ENCODE measurements around the gene NOTCH3. TPM values are rescaled to one million over a fixed set of nuclear protein-coding genes. Genes with fewer than 3 reads are reported as not detected.

NOTCH3 gene
- total RNA-seq, 4 donors from 2014 or later, result 205 to 253 (median 245) TPM

DNA sequence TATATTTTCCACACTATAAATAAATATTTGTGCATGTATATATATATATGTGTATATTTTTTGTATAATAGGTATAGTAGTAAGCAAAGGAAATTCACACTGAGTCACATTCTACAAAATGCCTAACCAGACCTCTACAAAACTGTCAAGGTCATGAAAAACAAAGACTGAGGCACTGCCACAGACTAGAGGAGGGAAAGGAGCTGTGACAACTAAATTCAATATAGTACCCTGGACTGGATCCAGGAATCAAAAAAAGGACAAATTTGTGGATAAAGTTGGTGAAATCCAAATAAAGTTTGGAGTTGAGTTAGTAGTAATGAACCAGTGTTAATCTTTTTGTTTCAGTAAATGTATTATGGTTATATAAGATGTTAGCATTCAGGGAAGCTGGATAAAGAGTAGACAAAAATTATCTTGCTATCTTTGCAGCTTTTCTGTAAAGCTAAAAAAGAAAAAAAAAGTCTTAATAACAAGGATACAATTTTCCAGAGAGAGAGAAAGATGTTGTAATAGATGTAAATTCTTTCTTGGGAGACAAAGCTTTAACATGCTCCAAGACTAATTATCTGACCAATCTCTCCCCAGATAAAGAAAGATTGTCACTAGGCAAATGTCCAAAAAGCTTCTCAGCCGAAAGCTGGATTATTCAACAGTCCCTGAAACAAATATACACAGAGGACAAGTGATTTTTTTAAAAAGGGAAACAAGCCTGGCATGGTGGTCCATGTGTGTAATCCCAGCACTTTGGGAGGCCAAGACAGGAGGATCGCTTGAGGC lies 74.5 kb downstream of the NOTCH3 start:
- TF ChIP-seq POLR2A (IDR thresholded peaks at IDR 0.05) (no peak), EP300 (IDR thresholded peaks at IDR 0.05) (no peak), POLR2AphosphoS5 (IDR thresholded peaks at IDR 0.05) (no peak)
- TF ChIP-seq, protein P1, sequence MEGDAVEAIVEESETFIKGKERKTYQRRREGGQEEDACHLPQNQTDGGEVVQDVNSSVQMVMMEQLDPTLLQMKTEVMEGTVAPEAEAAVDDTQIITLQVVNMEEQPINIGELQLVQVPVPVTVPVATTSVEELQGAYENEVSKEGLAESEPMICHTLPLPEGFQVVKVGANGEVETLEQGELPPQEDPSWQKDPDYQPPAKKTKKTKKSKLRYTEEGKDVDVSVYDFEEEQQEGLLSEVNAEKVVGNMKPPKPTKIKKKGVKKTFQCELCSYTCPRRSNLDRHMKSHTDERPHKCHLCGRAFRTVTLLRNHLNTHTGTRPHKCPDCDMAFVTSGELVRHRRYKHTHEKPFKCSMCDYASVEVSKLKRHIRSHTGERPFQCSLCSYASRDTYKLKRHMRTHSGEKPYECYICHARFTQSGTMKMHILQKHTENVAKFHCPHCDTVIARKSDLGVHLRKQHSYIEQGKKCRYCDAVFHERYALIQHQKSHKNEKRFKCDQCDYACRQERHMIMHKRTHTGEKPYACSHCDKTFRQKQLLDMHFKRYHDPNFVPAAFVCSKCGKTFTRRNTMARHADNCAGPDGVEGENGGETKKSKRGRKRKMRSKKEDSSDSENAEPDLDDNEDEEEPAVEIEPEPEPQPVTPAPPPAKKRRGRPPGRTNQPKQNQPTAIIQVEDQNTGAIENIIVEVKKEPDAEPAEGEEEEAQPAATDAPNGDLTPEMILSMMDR (IDR thresholded peaks at IDR 0.05), result no peak
- no peaks in the 10 kb centered on the region for H3K27me3 ChIP-seq
- WGBS, result 41% methylated on average over 2 of the region's 2 CpGs
- H3K27ac ChIP-seq, result peak overlapping the region; percentile 93
- DNase-seq (ENCODE audit: low spot score in 2 of 2), result no peak
- H3K4me3 ChIP-seq, result peak overlapping the region; percentile 83
- H3K36me3 ChIP-seq, result peaks cover 16% of the 10 kb centered on the region
- no peaks in the 10 kb centered on the region for H3K9me3 ChIP-seq
- H3K4me1 ChIP-seq, result peaks cover 46% of the 10 kb centered on the region

DNA sequence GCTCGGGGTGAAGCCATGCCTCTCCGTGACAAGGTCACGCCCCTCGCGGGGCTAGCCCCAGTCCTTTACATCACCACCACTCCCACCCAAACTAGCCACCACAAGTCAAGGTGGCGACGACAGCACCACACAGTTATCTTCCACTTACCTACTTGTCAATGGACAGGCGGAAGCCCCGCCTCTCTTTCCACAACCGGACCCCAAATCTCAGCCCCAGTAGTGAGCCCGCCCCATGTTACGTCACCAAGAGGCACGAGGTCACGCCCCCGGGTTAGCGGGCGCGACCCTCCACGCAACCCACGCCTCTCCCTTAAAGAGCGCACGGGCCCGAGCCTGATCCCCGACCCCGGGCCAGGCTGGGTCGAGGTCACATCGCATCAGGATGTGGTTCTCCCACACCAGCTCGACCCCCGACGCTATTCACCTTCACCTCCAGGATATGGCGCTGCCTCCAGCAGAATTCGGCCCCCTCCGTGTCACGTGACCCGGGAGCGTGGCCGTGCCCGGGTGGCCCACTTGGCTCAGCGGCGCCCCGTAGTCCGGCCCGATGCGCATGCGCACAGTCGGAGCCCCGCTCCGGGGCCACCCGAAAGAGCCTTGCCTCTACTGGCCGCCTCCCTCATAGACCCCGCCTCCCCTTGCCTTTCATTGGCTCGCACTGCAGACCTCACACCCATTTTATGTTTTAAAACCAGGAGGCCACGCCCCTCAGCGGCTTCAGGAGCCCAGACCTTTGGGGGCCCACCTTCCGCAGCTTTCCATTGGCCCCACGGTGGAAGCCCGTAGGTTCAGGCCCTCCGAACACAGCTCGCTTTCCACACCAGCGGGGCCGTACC lies 75.3 kb downstream of the NOTCH3 start:
- WGBS, result 1% methylated on average over 41 of the region's 61 CpGs
- TF ChIP-seq POLR2AphosphoS5 (IDR thresholded peaks at IDR 0.05) (peak; percentile 42 to 87 (median 50)), POLR2A (IDR thresholded peaks at IDR 0.05) (no peak), EP300 (IDR thresholded peaks at IDR 0.05) (no peak)
- TF ChIP-seq, protein P1 (IDR thresholded peaks at IDR 0.05), result no peak
- no peaks in the 10 kb centered on the region for H3K9me3 ChIP-seq
- peaks cover 25% of the 10 kb centered on the region for H3K36me3 ChIP-seq
- H3K4me1 ChIP-seq, result peaks cover 43% of the 10 kb centered on the region
- peak overlapping the region; percentile 93 for H3K27ac ChIP-seq
- H3K4me3 ChIP-seq, result peak overlapping the region; percentile 83
- peak; percentile 99 for DNase-seq (ENCODE audit: low spot score in 2 of 2)
- H3K27me3 ChIP-seq, result no peaks in the 10 kb centered on the region

DNA sequence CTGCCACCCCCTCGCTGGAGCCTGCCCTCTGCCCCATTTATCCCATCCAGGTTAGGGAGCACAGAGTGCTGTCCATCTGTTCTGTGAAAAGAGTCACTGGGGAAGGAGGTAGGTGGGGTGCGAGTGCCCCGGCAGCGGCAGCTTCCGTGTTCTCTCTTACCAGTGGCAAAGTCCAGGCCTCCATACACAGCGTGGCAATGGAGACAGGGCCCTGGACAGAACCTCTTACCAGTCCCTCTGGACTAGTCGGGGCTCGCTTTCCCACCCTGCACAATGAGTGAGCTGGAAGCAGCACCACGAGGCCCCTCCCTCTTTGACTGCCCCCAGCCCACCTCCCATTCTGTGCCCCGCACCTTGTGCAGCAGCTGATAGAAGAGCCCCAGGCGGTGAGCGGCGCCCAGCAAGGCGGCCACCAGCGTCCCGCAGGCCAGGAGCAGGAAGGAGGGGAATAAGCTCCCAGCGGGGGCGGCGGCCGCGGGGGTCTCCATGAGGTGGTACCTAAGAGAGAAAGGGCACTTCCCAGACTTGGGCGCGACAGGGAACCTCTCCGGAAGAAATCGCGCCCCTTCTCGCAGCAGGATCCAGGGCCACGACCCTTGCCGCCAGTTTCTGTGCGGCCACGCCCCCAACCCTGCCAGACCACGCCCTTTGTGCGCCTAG lies 76.1 kb downstream of the NOTCH3 start:
- no peak for DNase-seq (ENCODE audit: low spot score in 2 of 2)
- Histone ChIP-seq H3K4me3 (peak overlapping the region; percentile 83), H3K4me1 (peaks cover 37% of the 10 kb centered on the region), H3K27me3 (no peaks in the 10 kb centered on the region), H3K36me3 (peaks cover 32% of the 10 kb centered on the region), H3K9me3 (no peaks in the 10 kb centered on the region), H3K27ac (peak overlapping the region; percentile 93)
- WGBS, result 0% methylated on average over 11 of the region's 33 CpGs
- TF ChIP-seq POLR2AphosphoS5 (IDR thresholded peaks at IDR 0.05), result no peak
- TF ChIP-seq, protein P1 (IDR thresholded peaks at IDR 0.05), result no peak
- no peak for TF ChIP-seq EP300 (IDR thresholded peaks at IDR 0.05)
- no peak for TF ChIP-seq POLR2A (IDR thresholded peaks at IDR 0.05)

DNA sequence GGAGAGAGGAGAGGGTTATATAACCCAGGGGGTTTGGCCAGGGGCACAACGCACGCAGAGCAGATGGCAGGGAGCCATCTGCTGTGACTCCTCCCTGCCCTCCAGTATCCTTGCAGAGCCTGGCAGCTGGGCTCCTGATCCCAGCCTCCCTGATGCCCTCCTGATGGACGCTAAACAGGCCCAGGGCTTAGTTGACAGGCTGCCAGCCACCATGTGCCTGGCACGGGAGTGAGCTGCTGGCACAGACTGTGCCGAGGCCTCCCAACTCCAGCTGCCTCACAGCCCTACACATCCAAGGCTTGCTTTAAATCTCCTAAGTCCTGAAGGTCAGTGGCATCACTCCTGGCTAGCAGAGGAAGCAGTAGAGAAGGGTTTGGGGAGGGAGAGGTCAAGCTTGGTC lies 76.9 kb downstream of the NOTCH3 start:
- H3K9me3 ChIP-seq, result no peaks in the 10 kb centered on the region
- H3K27me3 ChIP-seq, result no peaks in the 10 kb centered on the region
- H3K36me3 ChIP-seq, result peaks cover 40% of the 10 kb centered on the region
- WGBS, result 5% methylated on average over 4 of the region's 5 CpGs
- peak overlapping the region; percentile 93 for H3K27ac ChIP-seq
- peak overlapping the region; percentile 83 for H3K4me3 ChIP-seq
- no peak for DNase-seq (ENCODE audit: low spot score in 2 of 2)
- TF ChIP-seq, protein P1 (IDR thresholded peaks at IDR 0.05), result no peak
- TF ChIP-seq POLR2A (IDR thresholded peaks at IDR 0.05) (no peak), POLR2AphosphoS5 (IDR thresholded peaks at IDR 0.05) (no peak), EP300 (IDR thresholded peaks at IDR 0.05) (no peak)
- H3K4me1 ChIP-seq, result peaks cover 32% of the 10 kb centered on the region
